GOT3 (cell line): Measurements from ENCODE around the gene EIF4G1.

Source experiments
- DNase-seq: peaks from one replicate; lab custom pipeline; 2025; ENCODE audit warnings: mixed read lengths; lab: John Stamatoyannopoulos, UW

EIF4G1 gene

DNA sequence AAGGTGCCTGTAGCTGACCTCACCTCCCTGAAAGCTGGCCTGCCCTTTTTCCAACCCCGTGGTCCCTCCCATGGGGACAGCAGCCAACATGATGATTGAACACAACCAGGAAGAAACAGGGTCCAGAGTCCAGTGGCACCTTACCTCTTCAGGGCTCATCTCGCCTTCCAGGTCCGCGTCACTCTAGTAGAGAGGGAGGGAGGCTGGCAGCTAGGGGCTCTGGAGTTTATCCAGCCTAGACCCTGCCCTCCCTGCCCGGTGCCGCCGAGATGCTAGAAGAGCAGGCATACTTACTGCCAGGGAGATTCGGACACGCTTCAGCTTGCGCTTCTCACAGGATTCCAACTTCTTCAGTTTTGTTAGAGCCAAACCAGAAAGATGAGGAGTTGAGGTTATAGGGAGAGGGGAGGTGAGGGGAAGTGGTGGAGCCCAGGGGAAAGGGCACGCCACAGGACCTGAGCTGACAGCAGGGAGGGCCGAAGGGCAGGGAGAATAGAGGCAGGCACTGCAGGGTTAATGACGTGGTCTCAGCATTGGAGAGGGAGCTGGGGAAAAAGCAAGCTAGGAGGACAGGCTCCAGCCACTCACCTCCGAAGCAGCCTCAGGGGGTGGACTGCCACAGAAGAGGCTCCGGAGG lies 37.9 kb downstream of the EIF4G1 start:
- DNase-seq = no peak

DNA sequence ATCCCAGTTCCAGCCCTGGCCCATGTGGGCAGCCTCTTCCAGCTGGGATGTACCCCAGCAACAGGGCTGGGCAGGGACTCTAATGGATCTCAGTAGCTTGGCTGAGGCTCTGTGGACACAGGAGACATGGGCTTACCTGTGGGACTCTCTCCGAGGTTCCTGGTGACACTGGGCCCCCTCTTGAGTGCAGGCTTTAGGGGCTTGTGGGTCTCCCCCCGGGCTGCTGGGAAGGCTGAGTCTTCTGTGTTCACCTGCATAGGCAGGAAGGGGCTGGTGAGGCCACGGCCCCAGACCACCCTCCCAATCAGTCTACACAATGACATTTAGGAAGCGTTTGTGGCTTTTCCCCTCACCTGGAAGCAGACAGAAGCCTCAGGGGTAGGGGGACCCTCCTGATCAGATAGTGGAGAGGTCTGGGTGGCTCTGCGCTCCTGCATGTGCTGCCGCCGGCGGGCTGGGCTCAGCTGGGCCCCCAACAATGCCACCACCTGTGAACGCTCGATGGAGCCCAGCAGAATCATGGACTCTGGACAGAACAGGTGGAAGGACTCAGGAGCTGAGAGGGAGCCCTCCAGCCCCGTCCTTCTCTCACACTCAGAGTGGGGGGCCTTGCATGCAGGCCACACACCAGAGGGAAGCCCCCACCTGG lies 38.6 kb downstream of the EIF4G1 start:
- no peak for DNase-seq

DNA sequence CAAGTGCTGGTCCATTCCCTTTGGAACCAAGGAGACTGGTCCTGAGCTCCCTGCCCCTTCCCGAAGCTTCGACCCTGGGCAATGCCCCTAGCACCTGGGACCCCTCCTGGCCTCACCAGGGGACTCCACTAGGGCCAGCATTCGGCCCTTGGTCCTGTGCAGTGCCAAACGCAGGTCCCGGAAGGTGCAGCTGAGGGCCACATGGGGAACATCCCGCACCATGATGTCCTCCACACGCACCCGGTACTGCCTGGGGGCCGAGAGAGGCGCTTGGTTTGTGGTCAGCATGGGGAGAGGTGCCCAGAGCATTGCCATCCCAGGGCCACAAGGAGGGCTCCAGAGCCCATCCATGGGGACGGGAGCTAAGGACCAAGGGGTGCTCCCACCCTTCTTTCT lies 39.1 kb downstream of the EIF4G1 start:
- no peak for DNase-seq

DNA sequence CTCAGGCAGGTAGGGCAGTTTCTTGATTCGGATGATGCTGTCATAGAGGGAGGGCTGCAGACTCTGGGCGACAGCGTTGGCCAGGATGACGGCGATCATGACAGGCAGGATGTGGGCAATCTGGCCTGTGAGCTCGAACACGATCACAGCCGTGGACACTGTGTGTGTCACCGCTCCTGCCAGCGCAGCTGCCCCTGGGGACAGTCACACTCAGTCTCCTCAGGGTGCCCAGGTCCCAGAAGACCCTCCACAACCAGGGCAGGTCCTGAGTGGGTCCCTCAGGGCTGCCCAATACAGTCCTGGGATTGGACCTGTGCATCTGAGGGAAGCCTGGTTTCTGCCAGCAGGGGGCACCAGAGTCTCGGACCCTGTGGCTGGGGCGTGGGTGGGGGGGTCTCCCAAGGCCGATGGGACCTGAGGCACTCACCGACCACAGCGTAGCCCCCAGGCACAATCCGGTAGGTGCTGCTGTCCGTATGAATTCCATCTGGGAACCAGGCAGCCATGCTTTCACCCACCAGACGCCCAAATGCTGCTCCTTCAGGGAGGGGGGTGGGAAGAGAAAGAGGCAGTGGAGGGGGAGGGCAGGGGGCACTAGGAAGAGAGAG lies 39.8 kb downstream of the EIF4G1 start:
- no peak for DNase-seq

- DNase-seq = no peak
Measured at GRCh38 chr3:184354754-184355153, 40.3 kb downstream of the EIF4G1 start.

GRCh38 chr3:184355261-184356040 lies 41.0 kb downstream of the EIF4G1 start:
- no peak for DNase-seq

DNA sequence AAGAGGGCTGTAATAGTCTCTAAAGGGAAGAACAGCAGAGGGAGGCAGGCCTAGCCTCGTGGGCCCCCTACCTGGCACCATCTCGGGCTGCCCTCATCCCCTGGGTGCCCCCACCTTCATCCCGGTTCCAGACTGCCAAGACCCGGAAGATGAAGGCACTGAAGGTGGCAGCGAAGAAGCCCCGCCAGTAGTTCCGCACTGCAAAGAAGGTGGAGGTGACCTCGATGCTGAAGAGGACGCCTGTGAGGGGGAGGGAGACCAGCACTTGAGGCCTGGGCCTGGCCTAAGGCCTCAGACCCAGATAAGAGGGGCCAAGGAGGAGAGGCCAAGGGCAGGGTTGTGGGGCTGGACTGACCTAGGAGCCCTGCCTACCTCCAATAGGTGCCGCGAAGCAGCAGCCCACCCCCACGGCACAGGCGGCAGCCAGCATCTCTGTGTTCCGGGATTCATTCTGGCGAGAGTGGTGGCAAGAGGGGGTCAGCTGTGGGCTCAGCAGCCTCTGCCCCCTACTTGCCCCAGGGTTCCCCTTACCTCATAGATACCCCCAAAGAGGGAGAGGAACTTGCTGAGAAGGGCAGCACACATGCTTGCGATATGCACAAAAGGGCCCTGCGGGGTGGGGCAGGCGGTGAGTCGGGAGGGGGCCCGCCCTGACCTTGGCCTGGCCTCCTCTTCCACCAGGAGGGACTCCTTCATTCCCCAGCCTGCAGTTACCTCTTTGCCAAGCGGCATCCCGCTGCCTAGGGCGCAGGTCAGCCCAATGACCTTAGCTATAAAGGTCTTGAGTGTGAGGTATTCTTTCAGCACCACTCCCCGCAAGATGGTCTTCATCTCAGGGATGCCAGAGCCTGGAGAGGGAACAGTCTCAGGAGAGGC lies 43.1 kb downstream of the EIF4G1 start:
- DNase-seq = no peak

DNA sequence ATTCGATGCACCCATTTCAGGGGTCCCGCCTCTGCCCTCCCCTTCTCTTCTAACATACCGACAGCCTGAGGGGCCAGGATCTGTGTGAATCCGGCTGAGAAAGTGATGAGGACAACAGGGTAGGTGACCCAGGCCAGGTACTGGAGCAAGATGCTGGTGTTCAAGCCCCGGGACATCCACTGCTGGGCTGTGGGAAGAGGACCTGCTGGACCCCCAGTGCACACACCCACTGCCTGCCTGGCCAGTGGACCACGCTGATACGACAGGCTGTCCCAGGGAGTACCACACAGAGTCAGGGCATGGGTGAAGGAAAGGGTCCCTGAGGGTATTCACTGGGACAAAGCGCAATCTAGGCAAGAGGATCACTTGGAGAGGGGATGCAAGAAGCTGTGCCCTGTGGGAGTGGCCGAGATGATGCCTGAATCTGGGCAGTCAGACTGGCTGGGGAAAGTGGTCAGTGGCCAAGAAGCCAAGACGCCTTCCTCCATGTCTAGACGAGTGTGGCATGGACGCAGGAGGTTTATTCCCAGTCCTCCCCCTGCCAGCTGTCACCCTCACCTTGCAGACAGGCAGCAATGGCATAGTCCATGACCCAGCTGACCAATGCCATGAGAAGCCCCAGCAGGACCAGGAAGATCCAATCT lies 43.8 kb downstream of the EIF4G1 start:
- no peak for DNase-seq

- DNase-seq = no peak
Measured at GRCh38 chr3:184358921-184359350, 44.5 kb downstream of the EIF4G1 start.

- no peak for DNase-seq
Measured at GRCh38 chr3:184359610-184360009, 45.2 kb downstream of the EIF4G1 start.

- DNase-seq = no peak
Measured at GRCh38 chr3:184360070-184360928, 45.9 kb downstream of the EIF4G1 start.

- DNase-seq = no peak
Measured at GRCh38 chr3:184360929-184361531, 46.6 kb downstream of the EIF4G1 start.

DNA sequence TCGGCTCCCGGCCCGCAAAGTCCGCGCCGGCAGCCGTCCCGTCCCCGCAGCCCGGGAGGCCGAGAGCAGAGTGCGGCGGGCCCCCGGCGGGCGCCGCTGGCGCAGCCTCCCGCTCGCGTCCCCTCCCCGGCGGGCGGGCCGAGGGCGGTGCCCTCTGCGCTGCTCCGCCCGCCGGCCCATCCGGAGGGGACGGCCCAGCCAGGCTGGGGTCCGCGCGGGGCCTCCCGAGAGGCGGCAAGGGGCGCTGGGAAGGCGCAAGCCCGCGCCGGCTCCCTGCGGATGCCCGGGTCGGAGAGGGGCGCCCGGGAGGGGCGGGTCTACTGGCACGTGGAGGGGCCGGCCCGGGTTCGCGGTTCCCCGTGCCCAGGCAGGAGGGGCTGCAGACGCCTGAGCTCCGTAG lies 47.1 kb downstream of the EIF4G1 start, which contains the start of the genes CLCN2 and POLR2H:
TSS of gene CLCN2 (minus strand) at position 74 of the 400 bp plus-strand sequence. CDS start 126 bp downstream, outside the sequence.
TSS of gene POLR2H (plus strand) at position 179 of the 400 bp plus-strand sequence. CDS start 1,783 bp downstream, outside the sequence.
- no peak for DNase-seq

DNA sequence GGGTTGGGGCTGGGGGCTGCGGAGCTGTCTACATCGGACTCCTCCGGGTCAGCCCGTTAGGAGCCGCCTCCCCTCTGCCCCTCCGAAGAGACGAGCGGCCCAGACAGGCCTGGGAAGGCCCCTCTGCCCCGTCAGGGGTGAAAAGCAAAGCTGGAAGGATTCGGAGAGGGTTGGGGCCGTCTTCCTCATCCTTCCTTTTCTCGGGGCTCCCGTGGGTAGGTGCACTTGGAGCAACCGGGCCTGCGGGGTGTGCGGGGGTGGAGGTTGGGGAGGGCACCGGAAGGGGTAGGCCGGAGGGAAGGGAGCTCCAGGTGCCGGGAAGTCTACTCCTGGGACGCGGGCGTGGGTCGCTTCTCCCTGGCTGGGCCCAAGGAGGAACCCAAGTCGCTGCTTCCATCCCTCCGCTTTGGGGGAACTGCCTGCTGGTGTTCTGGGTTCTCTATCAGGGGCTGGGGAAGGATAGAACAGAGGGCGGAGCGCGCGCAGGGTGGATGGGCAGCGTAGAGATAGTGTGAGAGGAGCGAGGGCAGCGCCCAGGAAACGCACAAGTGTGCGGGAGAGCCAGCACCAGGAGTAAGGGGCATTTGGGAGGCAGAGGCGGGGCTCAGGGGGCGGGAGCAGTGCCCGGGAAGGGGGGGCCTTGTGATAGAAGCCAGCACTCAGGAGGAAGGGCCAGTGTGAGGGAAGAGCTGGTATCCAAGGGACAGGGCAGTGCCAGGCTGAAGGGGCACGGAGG lies 47.7 kb downstream of the EIF4G1 start:
- peak; percentile 57 for DNase-seq

DNA sequence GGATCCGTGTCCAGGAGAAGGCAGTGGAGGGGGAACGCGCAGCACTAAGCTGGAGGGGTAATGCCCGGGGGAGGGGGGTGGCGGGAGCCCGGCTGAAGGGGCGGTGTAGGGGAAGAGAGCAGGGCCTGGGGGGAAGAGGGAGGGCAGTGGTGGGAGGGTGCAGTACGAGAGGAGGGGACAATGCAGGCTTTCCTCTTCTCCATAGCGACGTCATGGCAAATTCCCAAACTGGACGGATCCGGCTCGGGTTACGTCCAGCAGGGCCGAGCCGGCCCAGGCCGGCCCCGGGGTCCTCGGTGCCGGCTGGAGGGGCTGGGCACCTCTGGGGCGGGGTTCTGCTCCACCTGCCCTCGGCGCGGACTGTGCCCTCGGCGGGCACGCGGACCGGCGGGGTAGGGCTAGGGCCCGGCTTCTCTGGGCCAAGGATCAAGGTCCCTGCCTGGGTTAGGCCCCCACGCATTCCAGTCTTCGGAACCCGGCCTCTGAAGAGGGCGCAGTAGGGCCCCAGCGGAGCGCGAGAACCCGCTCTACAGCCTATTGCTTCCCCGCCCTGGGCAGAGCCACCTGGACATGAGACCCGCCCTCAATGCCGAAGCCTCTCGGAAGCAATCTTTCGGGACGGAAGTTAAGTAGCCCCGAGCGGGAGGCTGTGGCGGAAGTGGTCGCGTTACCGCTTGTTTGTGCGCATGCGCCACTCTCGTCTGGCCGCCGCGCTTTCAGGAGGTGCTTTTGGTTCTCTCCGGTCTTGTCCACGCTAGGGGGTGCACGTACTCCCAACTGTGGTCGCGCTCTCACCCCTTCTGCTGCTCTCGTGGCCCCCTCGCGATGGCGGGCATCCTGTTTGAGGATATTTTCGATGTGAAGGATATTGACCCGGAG lies 48.5 kb downstream of the EIF4G1 start:
- DNase-seq = peak; percentile 95

DNA sequence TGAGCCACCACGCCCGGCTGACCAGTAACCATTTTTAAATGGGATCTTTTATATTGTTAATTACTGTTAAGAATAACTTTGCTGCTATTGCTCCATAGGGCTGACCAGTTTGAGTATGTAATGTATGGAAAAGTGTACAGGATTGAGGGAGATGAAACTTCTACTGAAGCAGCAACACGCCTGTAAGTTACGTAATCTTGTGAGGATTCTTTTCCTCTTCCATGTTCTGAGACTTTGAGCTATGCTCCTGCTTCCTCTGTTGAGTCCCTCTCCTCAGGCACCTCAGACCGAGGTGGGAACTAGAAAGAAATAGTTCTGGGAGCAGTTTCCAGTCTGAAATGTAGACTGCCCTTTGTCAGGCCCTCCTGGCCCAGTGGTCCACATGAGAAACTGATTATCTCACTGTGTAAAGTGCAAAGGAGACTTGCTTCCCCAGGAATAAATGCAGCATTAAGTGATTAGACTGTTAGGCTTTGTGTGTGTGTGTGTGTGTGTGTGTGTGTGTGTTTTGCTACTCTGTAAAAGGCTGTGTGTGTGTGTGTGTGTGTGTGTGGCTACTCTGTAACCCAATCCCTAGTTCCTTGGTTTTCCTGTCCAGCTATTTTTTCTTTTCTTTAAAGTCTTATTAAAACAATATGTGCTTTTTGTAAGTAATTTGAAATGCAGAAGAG lies 52.3 kb downstream of the EIF4G1 start:
- no peak for DNase-seq

- no peak for DNase-seq
Measured at GRCh38 chr3:184368116-184368515, 53.7 kb downstream of the EIF4G1 start.
